GM12878 (cell line): ENCODE data around the gene ITGAL. TPM values are rescaled to one million over a fixed set of nuclear protein-coding genes. Genes with fewer than 3 reads are reported as not detected.
A peak's percentile ranks its signal among the peaks of the same experiment; 100 is the strongest.

ENCODE experiments used
- ATAC-seq: fragments of 200-7000 bp; cut with Tn5 transposase; 3 replicates; pipeline ENCODE4 v1.9.1; 2020; ENCODE audit warnings: mild to moderate bottlenecking, moderate library complexity
- BruUV-seq: library from RNA; stranded (reverse); fragments of 400-500 nt; replicated peaks from 2 replicates; lab custom pipeline; 2021; lab: Mats Ljungman, UMichigan
- CTCF ChIA-PET: fragments of 300-600 bp; sonication (Branson Sonifier 250); formaldehyde crosslinking; extraction: SDS; loops from one replicate; lab custom pipeline; 2021; ENCODE audit warnings: inconsistent platforms; lab: Yijun Ruan, JAX
- POLR2A ChIA-PET: fragments of 350-600 bp; formaldehyde crosslinking; extraction: SDS; loops from one replicate; lab custom pipeline; 2021; ENCODE audit warnings: inconsistent platforms; lab: Charles Lee
- RAD21 ChIA-PET: fragments of 300-600 bp; sonication (Branson Sonifier 250); formaldehyde crosslinking; loops from one replicate; lab custom pipeline; 2023; ENCODE audit warnings: antibody characterized with exemption; ENCODE audit not compliant: unreplicated experiment; lab: Charles Lee
- SMC1A ChIA-PET: fragments of 300-600 bp; sonication (Branson Sonifier 250); formaldehyde crosslinking; loops from one replicate; lab custom pipeline; 2023; ENCODE audit not compliant: unreplicated experiment, uncharacterized antibody; lab: Charles Lee
- DNase-seq: peaks from one replicate; pipeline ENCODE4 v3.0.0-alpha.2; 2011; ENCODE audit warnings: low read depth, low spot score
- FAIRE-seq: peaks from 3 replicates; lab custom pipeline; 2011; peaks lifted over from hg19 to GRCh38; lab: Jason Lieb, UNC
- H2AFZ ChIP-seq: 2 replicates; pipeline ENCODE4 v1.6.0; 2011; ENCODE audit warnings: low read depth, low read length, control low read depth; ENCODE audit not compliant: control insufficient read depth
- H3K27ac ChIP-seq: 2 replicates; pipeline ENCODE4 v1.5.1; 2011; ENCODE audit warnings: control low read depth; ENCODE audit not compliant: control insufficient read depth, insufficient read depth
- H3K27me3 ChIP-seq, 2 experiments: replicated peaks in 1 of 2; 2 replicates each; pipeline versions ENCODE4 v1.6.0 to v1.6.1; 2011; ENCODE audit warnings: low read length in 1 of 2; ENCODE audit not compliant: control insufficient read depth in 2 of 2, insufficient read depth in 2 of 2
- H3K36me3 ChIP-seq, 2 experiments: 2 replicates each; pipeline ENCODE4 v1.5.1; 2011; ENCODE audit warnings: low read length in 1 of 2; ENCODE audit not compliant: control insufficient read depth in 2 of 2, insufficient read depth in 2 of 2
- H3K4me1 ChIP-seq: 2 replicates; pipeline ENCODE4 v1.6.1; 2011; ENCODE audit warnings: mild to moderate bottlenecking, low read length, moderate library complexity, mixed read lengths; ENCODE audit not compliant: control insufficient read depth, insufficient read depth
- H3K4me2 ChIP-seq: 2 replicates; pipeline ENCODE4 v1.6.0; 2011; ENCODE audit warnings: control low read depth; ENCODE audit not compliant: control insufficient read depth, insufficient read depth
- H3K4me3 ChIP-seq: fragments of 200-600 bp; sonication (generic); 2 replicates; pipeline ENCODE4 v1.5.1; 2016
- H3K79me2 ChIP-seq: 2 replicates; pipeline ENCODE4 v1.6.0; 2011; ENCODE audit warnings: low read length; ENCODE audit not compliant: control insufficient read depth, insufficient read depth
- H3K9ac ChIP-seq: 2 replicates; pipeline ENCODE4 v1.8.0; 2011; ENCODE audit warnings: low read length, control low read depth, mixed read lengths; ENCODE audit not compliant: control insufficient read depth, insufficient read depth
- H3K9me3 ChIP-seq: replicated peaks from 3 replicates; pipeline ENCODE4 v1.5.1; 2011; ENCODE audit warnings: mild to moderate bottlenecking, low read length; ENCODE audit not compliant: control insufficient read depth, insufficient read depth
- H4K20me1 ChIP-seq: 2 replicates; pipeline ENCODE4 v1.6.0; 2011; ENCODE audit not compliant: control insufficient read depth, insufficient read depth
- ATF7 ChIP-seq: fragments of 450-650 bp; IDR thresholded peaks from 2 replicates; pipeline ENCODE4 v1.6.1; 2016; ENCODE audit warnings: low read depth, mild to moderate bottlenecking
- E2F4 ChIP-seq: IDR thresholded peaks from 2 replicates; pipeline ENCODE4 v1.6.1; 2012; ENCODE audit warnings: low read depth, low read length, improper control_type of control experiment
- EED ChIP-seq: sonication (generic); IDR thresholded peaks from 2 replicates; pipeline ENCODE4 v1.6.1; 2016; ENCODE audit warnings: antibody characterized with exemption, low read depth
- EZH2 ChIP-seq: IDR thresholded peaks from 2 replicates; pipeline ENCODE4 v1.6.1; 2012; ENCODE audit warnings: low read depth, mild to moderate bottlenecking, control low read depth, inconsistent platforms, low read length, borderline replicate concordance; ENCODE audit not compliant: control insufficient read depth
- FOXK2 ChIP-seq: fragments of 450-650 bp; IDR thresholded peaks from 2 replicates; pipeline ENCODE4 v1.6.1; 2017; ENCODE audit warnings: mild to moderate bottlenecking, moderate library complexity
- IKZF1 ChIP-seq: fragments of 450-650 bp; conservative IDR thresholded peaks from 2 replicates; pipeline ENCODE4 v1.6.1; 2017; ENCODE audit warnings: antibody characterized with exemption, mild to moderate bottlenecking
- MTA2 ChIP-seq: fragments of 450-650 bp; IDR thresholded peaks from 2 replicates; pipeline ENCODE4 v1.6.1; 2016; ENCODE audit warnings: low read depth, mild to moderate bottlenecking, moderate library complexity
- NFXL1 ChIP-seq: fragments of 450-650 bp; IDR thresholded peaks from 2 replicates; pipeline ENCODE4 v1.6.1; 2017; ENCODE audit warnings: antibody characterized with exemption, mild to moderate bottlenecking, borderline replicate concordance
- NR2F1 ChIP-seq: fragments of 450-650 bp; conservative IDR thresholded peaks from 2 replicates; pipeline ENCODE4 v1.6.1; 2017; ENCODE audit warnings: mild to moderate bottlenecking
- RUNX3 ChIP-seq: IDR thresholded peaks from 2 replicates; pipeline ENCODE4 v1.6.1; 2012; ENCODE audit warnings: low read length, inconsistent platforms
- TBL1XR1 ChIP-seq: IDR thresholded peaks from 2 replicates; pipeline ENCODE4 v1.6.1; 2012; ENCODE audit warnings: low read depth, low read length, improper control_type of control experiment
- TCF7 ChIP-seq: IDR thresholded peaks from 2 replicates; pipeline ENCODE4 v1.6.1; 2014; ENCODE audit warnings: antibody characterized with exemption, borderline replicate concordance
- WRNIP1 ChIP-seq: IDR thresholded peaks from 2 replicates; pipeline ENCODE4 v1.6.1; 2011; ENCODE audit warnings: low read depth, low read length, improper control_type of control experiment, borderline replicate concordance
- WGBS: methylation state at CpG from one replicate; pipeline ENCODE4 v1.1.6; 2016; ENCODE audit warnings: low lambda C conversion rate; ENCODE audit not compliant: insufficient replicate concordance, insufficient coverage; ENCODE audit errors: missing lambda C conversion rate; 5-methylcytosine and 5-hydroxymethylcytosine counted together
- in situ Hi-C: fragments of 300-500 bp; cut with MboI; formaldehyde crosslinking; loops from 9 replicates; pipeline ENCODE4 v1.14.3; 2018; ENCODE audit warnings: mixed read lengths
- intact Hi-C: fragments of 100-400 bp; cut with micrococcal nuclease; formaldehyde crosslinking; loops from one replicate; pipeline ENCODE4 v1.14.2; 2022; ENCODE audit not compliant: unreplicated experiment
- polyA plus RNA-seq, 11 experiments: library from polyadenylated mRNA; depleted of rRNA in 4 of 11; unstranded in 6 of 11; stranded (reverse) in 5 of 11; fragments of >200 nt; fragmentation: Nextera tagmentation in 4 of 11; fragmentation: Illumina TruSeq in 1 of 11; extraction: Ambion mirVana in 4 of 11; extraction: Trizol in 1 of 11; gene quantifications; 1 replicate in 1 of 11; 2 replicates in 10 of 11; pipeline versions ENCODE4 v1.2.1 to v1.2.3, GENCODE V29; 2011 to 2016; ENCODE audit warnings: inconsistent platforms in 2 of 11, missing spikeins in 2 of 11, low read depth in 1 of 11
- total RNA-seq, 4 experiments: library from RNA; depleted of rRNA in 3 of 4; stranded (reverse); fragments of >200 nt in 3 of 4; fragmentation: Illumina TruSeq in 1 of 4; extraction: Trizol in 1 of 4; gene quantifications; 2 replicates each; pipeline versions ENCODE4 v1.2.1 to v1.2.3, GENCODE V29; 2013 to 2021
- TF ChIP-seq, protein P1 (sequence below): fragments of 450-650 bp; IDR thresholded peaks from 2 replicates; pipeline ENCODE4 v1.6.1; 2016; ENCODE audit warnings: mild to moderate bottlenecking, moderate library complexity, borderline replicate concordance
- TF ChIP-seq, protein P2 (sequence below): IDR thresholded peaks from 2 replicates; pipeline ENCODE4 v1.6.1; 2011; ENCODE audit warnings: borderline replicate concordance, low read depth, mild to moderate bottlenecking, moderate library complexity, low read length; ENCODE audit not compliant: insufficient read depth, poor library complexity, severe bottlenecking

ITGAL gene
- total and polyA plus RNA-seq, 10 of the 15 experiments (the other 5 are each of a cell fraction or from before 2014, with no cell fraction given), result 10.7 to 170 (median 96.9) TPM

DNA sequence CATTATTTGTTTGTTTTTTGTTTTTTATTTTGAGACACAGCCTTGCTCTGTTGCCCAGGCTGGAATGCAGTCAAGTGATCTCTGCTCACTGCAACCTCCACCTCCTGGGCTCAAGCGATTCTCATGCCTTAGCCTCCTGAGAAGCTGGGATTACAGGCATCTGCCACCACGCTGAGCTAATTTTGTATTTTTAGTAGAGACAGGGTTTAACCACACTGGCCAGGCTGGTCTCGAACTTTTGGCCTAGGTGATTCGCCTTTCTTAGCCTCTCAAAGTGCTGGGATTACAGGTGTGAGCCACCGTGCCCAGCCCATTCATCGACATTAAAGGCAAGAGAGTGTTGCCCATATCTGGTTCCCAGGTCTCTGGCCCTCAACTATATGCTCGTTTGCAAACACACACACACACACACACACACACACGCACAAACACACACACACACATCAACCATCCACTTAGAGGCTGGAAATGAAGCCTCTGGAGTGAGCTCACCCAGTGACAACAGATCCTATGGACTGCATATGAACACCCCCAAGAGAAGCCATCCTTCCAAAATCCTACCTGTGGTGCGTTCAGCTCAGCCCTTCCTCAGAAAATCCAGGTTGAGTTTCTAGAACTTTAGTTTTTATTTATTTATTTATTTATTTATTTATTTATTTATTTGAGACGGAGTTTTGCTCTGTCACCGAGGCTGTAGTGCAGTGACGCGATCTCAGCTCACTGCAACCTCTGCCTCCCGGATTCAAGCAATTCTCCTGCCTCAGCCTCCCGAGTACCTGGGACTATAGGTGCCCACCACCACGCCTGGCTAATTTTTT is 14.6 kb upstream of the ITGAL start:
- no peaks in the 10 kb centered on the region for H3K9me3 ChIP-seq
- peak overlapping the region; percentile 9; the same call in 1 of the 2 replicates for H3K4me3 ChIP-seq
- ChIA-PET SMC1A (interaction anchor here (0.8 to 19.4 kb wide), 11 partner anchors 10 to 78 kb away, joined by 3 to 431 read pairs (median 4); partner anchors contain the start of genes DCTPP1, ITGAL and SEPHS2), CTCF (interaction anchor here (0.6 to 7.8 kb wide), 11 partner anchors 11 to 140 kb away, joined by 3 to 125 read pairs (median 9); partner anchors contain the start of genes DCTPP1, ITGAL, SEPHS2 and ZNF747), POLR2A (interaction anchor here (0.5 to 10.6 kb wide), 15 partner anchors 11 to 176 kb away, joined by 3 to 367 read pairs (median 5); partner anchors contain the start of genes DCTPP1, ITGAL, SEPHS2 and ZNF747), RAD21 (interaction anchor here (0.8 to 8.5 kb wide), 13 partner anchors 7 to 140 kb away, joined by 3 to 307 read pairs (median 4); partner anchors contain the start of genes DCTPP1, ITGAL, TBC1D10B and ZNF747)
- H4K20me1 ChIP-seq, result no peaks in the 10 kb centered on the region
- H3K4me1 ChIP-seq, result peaks cover 47% of the 10 kb centered on the region
- intact Hi-C loops (loop anchor here (1.0 to 2.0 kb wide), 2 partner anchors 13 to 27 kb away; partner anchors contain the start of gene DCTPP1), in situ Hi-C loops (loop anchor here (25.0 kb wide), 1 partner anchor 1429 kb away; no protein-coding TSS in a partner anchor)
- H3K36me3 ChIP-seq, result no peaks in the 10 kb centered on the region
- peak overlapping the region; percentile 89 for H3K27ac ChIP-seq
- H3K9ac ChIP-seq, result peak overlapping the region; percentile 77
- H3K27me3 ChIP-seq, result no peaks in the 10 kb centered on the region
- TSS peak; percentile 84 for BruUV-seq
- FAIRE-seq (no peak), ATAC-seq (peak; percentile 1; the same call in 1 of the 3 replicates), DNase-seq (no peak)
- peak overlapping the region; percentile 79 for H3K4me2 ChIP-seq
- no peaks in the 10 kb centered on the region for H3K79me2 ChIP-seq
- no peak overlapping the region for H2AFZ ChIP-seq
- 63% methylated on average over 16 of the region's 16 CpGs for WGBS
- TF ChIP-seq RUNX3 (peak; percentile 53; the same call in 1 of the 2 replicates), ATF7 (0 out of 2 replicates have a peak, but pooled peaks have one; percentile 28), MTA2 (no peak), TBL1XR1 (no peak), EZH2 (no peak), E2F4 (no peak), IKZF1 (0 out of 2 replicates have a peak, but pooled peaks have one; percentile 4), FOXK2 (no peak), EED (0 out of 2 replicates have a peak, but pooled peaks have one; percentile 5), NFXL1 (no peak), NR2F1 (0 out of 2 replicates have a peak, but pooled peaks have one; percentile 11), WRNIP1 (no peak), TCF7 (no peak)
- TF ChIP-seq, protein P1, sequence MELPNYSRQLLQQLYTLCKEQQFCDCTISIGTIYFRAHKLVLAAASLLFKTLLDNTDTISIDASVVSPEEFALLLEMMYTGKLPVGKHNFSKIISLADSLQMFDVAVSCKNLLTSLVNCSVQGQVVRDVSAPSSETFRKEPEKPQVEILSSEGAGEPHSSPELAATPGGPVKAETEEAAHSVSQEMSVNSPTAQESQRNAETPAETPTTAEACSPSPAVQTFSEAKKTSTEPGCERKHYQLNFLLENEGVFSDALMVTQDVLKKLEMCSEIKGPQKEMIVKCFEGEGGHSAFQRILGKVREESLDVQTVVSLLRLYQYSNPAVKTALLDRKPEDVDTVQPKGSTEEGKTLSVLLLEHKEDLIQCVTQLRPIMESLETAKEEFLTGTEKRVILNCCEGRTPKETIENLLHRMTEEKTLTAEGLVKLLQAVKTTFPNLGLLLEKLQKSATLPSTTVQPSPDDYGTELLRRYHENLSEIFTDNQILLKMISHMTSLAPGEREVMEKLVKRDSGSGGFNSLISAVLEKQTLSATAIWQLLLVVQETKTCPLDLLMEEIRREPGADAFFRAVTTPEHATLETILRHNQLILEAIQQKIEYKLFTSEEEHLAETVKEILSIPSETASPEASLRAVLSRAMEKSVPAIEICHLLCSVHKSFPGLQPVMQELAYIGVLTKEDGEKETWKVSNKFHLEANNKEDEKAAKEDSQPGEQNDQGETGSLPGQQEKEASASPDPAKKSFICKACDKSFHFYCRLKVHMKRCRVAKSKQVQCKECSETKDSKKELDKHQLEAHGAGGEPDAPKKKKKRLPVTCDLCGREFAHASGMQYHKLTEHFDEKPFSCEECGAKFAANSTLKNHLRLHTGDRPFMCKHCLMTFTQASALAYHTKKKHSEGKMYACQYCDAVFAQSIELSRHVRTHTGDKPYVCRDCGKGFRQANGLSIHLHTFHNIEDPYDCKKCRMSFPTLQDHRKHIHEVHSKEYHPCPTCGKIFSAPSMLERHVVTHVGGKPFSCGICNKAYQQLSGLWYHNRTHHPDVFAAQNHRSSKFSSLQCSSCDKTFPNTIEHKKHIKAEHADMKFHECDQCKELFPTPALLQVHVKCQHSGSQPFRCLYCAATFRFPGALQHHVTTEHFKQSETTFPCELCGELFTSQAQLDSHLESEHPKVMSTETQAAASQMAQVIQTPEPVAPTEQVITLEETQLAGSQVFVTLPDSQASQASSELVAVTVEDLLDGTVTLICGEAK, result peak; percentile 16; the same call in 1 of the 2 replicates
- TF ChIP-seq, protein P2, sequence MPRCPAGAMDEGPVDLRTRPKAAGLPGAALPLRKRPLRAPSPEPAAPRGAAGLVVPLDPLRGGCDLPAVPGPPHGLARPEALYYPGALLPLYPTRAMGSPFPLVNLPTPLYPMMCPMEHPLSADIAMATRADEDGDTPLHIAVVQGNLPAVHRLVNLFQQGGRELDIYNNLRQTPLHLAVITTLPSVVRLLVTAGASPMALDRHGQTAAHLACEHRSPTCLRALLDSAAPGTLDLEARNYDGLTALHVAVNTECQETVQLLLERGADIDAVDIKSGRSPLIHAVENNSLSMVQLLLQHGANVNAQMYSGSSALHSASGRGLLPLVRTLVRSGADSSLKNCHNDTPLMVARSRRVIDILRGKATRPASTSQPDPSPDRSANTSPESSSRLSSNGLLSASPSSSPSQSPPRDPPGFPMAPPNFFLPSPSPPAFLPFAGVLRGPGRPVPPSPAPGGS, result no peak
